CD4-positive, alpha-beta memory T cell (primary cell): Measurements from ENCODE around the gene JADE2. TPM values are rescaled to one million over a fixed set of nuclear protein-coding genes. Genes with fewer than 3 reads are reported as not detected.

Experiments
- CTCF ChIA-PET: fragments of 350-600 bp; sonication (Branson Sonifier 250); formaldehyde crosslinking; loops from one replicate; lab custom pipeline; 2021; ENCODE audit warnings: inconsistent platforms; ENCODE audit not compliant: partially characterized antibody; lab: Charles Lee
- POLR2A ChIA-PET: fragments of 350-600 bp; sonication (Branson Sonifier 250); formaldehyde crosslinking; loops from one replicate; lab custom pipeline; 2021; ENCODE audit not compliant: partially characterized antibody; lab: Charles Lee
- DNase-seq, 5 donors: peaks; one replicate each; pipeline versions ENCODE4 v3.0.0 to v3.0.0-alpha.2; 2020 to 2022; ENCODE audit warnings: mixed read lengths in 1 of 5
- H3K27ac ChIP-seq: one replicate; pipeline ENCODE4 v1.7.0; 2013; ENCODE audit warnings: low read depth, low read length
- H3K27me3 ChIP-seq: 2 replicates; pipeline ENCODE4 v1.7.0; 2013; ENCODE audit warnings: mild to moderate bottlenecking, low read length, moderate library complexity; ENCODE audit not compliant: insufficient read depth
- H3K36me3 ChIP-seq: 2 replicates; pipeline ENCODE4 v1.7.0; 2013; ENCODE audit warnings: mild to moderate bottlenecking, low read length, moderate library complexity; ENCODE audit not compliant: insufficient read depth
- H3K4me1 ChIP-seq: 2 replicates; pipeline ENCODE4 v1.7.0; 2013; ENCODE audit warnings: mild to moderate bottlenecking, low read length, moderate library complexity; ENCODE audit not compliant: insufficient read depth
- H3K4me3 ChIP-seq, 2 donors: one replicate each; pipeline ENCODE4 v1.7.0; 2013; ENCODE audit warnings: low read length in 2 of 2, mild to moderate bottlenecking in 1 of 2
- H3K9me3 ChIP-seq, 2 donors: one replicate each; pipeline ENCODE4 v1.7.0; 2013; ENCODE audit warnings: low read length in 2 of 2, control low read depth in 1 of 2; ENCODE audit not compliant: control insufficient read depth in 1 of 2
- H3K27ac Mint-ChIP-seq, 7 donors: one replicate each; pipeline ENCODE4 v1.8.0; 2020 to 2021; ENCODE audit warnings: mixed read lengths in 7 of 7, mild to moderate bottlenecking in 6 of 7, inconsistent platforms in 3 of 7, moderate library complexity in 3 of 7
- H3K27me3 Mint-ChIP-seq, 2 donors: one replicate each; pipeline ENCODE4 v1.8.0; 2020 to 2021; ENCODE audit warnings: mixed read lengths in 2 of 2
- H3K36me3 Mint-ChIP-seq, 2 donors: one replicate each; pipeline ENCODE4 v1.8.0; 2020 to 2021; ENCODE audit warnings: mixed read lengths in 2 of 2, inconsistent platforms in 1 of 2, mild to moderate bottlenecking in 1 of 2
- H3K4me1 Mint-ChIP-seq, 4 donors: one replicate each; pipeline ENCODE4 v1.8.0; 2020 to 2021; ENCODE audit warnings: mixed read lengths in 4 of 4, mild to moderate bottlenecking in 1 of 4
- H3K4me3 Mint-ChIP-seq, 8 donors: one replicate each; pipeline ENCODE4 v1.8.0; 2020 to 2021; ENCODE audit warnings: mixed read lengths in 8 of 8, mild to moderate bottlenecking in 7 of 8, moderate library complexity in 6 of 8, inconsistent platforms in 3 of 8
- H3K9me3 Mint-ChIP-seq, 8 donors: one replicate each; pipeline ENCODE4 v1.8.0; 2020 to 2021; ENCODE audit warnings: mixed read lengths in 8 of 8, mild to moderate bottlenecking in 5 of 8, inconsistent platforms in 3 of 8, moderate library complexity in 1 of 8
- intact Hi-C: fragments of 100-400 bp; cut with micrococcal nuclease; formaldehyde crosslinking; loops from one replicate; pipeline ENCODE4 v1.15.1; 2023
- polyA plus RNA-seq, 2 donors: library from polyadenylated mRNA; unstranded; fragments of 300-500 nt; fragmentation: Illumina TruSeq; gene quantifications; one replicate each; pipeline ENCODE4 v1.2.3, GENCODE V29; 2021
- total RNA-seq, 2 experiments: library from RNA; stranded (reverse); gene quantifications; one replicate each; pipeline ENCODE4 v1.2.3, GENCODE V29; 2021

Gene JADE2
- total and polyA plus RNA-seq, 4 experiments from 2014 or later, result 9.1 to 276 (median 154) TPM

- Histone ChIP-seq H3K27me3 (no peaks in the 10 kb centered on the region), H3K4me1 (no peaks in the 10 kb centered on the region), H3K4me3 (no peak overlapping the region), H3K36me3 (peaks cover 89% of the 10 kb centered on the region), H3K27ac (no peak overlapping the region), H3K9me3 (no peaks in the 10 kb centered on the region)
- no peak for DNase-seq
- Mint-ChIP-seq H3K27me3 (no peaks in the 10 kb centered on the region), H3K4me1 (peaks cover 12 to 39% (median 23%) of the 10 kb centered on the region in 4 donors), H3K9me3 (peaks cover 0 to 4% (median 0%) of the 10 kb centered on the region in 8 donors), H3K4me3 (no peak overlapping the region), H3K36me3 (peaks cover 53 to 89% of the 10 kb centered on the region in 2 donors), H3K27ac (peak overlapping the region in 2 of 7 donors; percentile 38 to 68)
- ChIA-PET CTCF (interaction anchor here (0.8 to 1.9 kb wide), 6 partner anchors 9 to 271 kb away, joined by 3 to 5 read pairs (median 4); partner anchors contain the start of gene CDKN2AIPNL), POLR2A (interaction anchor here (0.5 to 1.1 kb wide), 3 partner anchors 44 to 223 kb away, joined by 3 read pairs; no protein-coding TSS in a partner anchor)
- intact Hi-C loops, result no loop called here
These were observed 49.1 kb downstream of the JADE2 start for GRCh38 chr5:134574521-134574920.

GRCh38 chr5:134575316-134575715 lies 49.8 kb downstream of the JADE2 start:
- Mint-ChIP-seq H3K4me1 (peaks cover 7 to 33% (median 17%) of the 10 kb centered on the region in 4 donors), H3K4me3 (no peak overlapping the region), H3K27ac (peak overlapping the region in 5 of 7 donors; percentile 37 to 85 (median 51)), H3K36me3 (peaks cover 46 to 86% of the 10 kb centered on the region in 2 donors), H3K27me3 (no peaks in the 10 kb centered on the region), H3K9me3 (peaks cover 0 to 1% (median 0%) of the 10 kb centered on the region in 8 donors)
- no peaks in the 10 kb centered on the region for H3K4me1 ChIP-seq
- CTCF ChIA-PET, result interaction anchor here (0.9 to 1.9 kb wide), 5 partner anchors 9 to 164 kb away, joined by 3 to 5 read pairs (median 4); partner anchors contain the start of gene CDKN2AIPNL
- intact Hi-C loops, result loop anchor here (5.0 kb wide), 1 partner anchor 203 kb away; the partner anchor contains the start of gene UBE2B
- no peaks in the 10 kb centered on the region for H3K27me3 ChIP-seq
- no peaks in the 10 kb centered on the region for H3K9me3 ChIP-seq
- POLR2A ChIA-PET, result interaction anchor here (1.1 to 2.0 kb wide), 2 partner anchors 19 to 48 kb away, joined by 3 to 6 read pairs; no protein-coding TSS in a partner anchor
- no peak overlapping the region for H3K27ac ChIP-seq
- no peak overlapping the region for H3K4me3 ChIP-seq
- H3K36me3 ChIP-seq, result peaks cover 84% of the 10 kb centered on the region
- DNase-seq, result no peak

GRCh38 chr5:134576386-134577021 lies 51.0 kb downstream of the JADE2 start:
- Histone ChIP-seq H3K27me3 (no peaks in the 10 kb centered on the region), H3K27ac (no peak overlapping the region), H3K4me3 (no peak overlapping the region), H3K36me3 (peaks cover 75% of the 10 kb centered on the region), H3K9me3 (no peaks in the 10 kb centered on the region), H3K4me1 (no peaks in the 10 kb centered on the region)
- Mint-ChIP-seq H3K4me3 (no peak overlapping the region), H3K4me1 (peaks cover 7 to 24% (median 13%) of the 10 kb centered on the region in 4 donors), H3K9me3 (peaks cover 0 to 1% (median 0%) of the 10 kb centered on the region in 8 donors), H3K27ac (peak overlapping the region in 4 of 7 donors; percentile 18 to 85 (median 56)), H3K27me3 (no peaks in the 10 kb centered on the region), H3K36me3 (peaks cover 37 to 87% of the 10 kb centered on the region in 2 donors)
- CTCF ChIA-PET, result interaction anchor here (0.9 to 2.8 kb wide), 7 partner anchors 10 to 272 kb away, joined by 3 to 15 read pairs (median 4); partner anchors contain the start of gene CDKN2AIPNL
- intact Hi-C loops, result loop anchor here (1.0 to 5.0 kb wide), 3 partner anchors 49 to 204 kb away; partner anchors contain the start of genes CDKN2AIPNL and UBE2B
- POLR2A ChIA-PET, result interaction anchor here (1.1 to 2.8 kb wide), 3 partner anchors 21 to 205 kb away, joined by 3 to 7 read pairs (median 6); partner anchors contain the start of gene UBE2B
- DNase-seq, result no peak

- peaks cover 3 to 17% (median 14%) of the 10 kb centered on the region in 4 donors for H3K4me1 Mint-ChIP-seq
- ChIA-PET POLR2A (interaction anchor here (0.7 to 2.8 kb wide), 8 partner anchors 20 to 400 kb away, joined by 3 to 13 read pairs (median 5); partner anchors contain the start of genes CDKN2AIPNL, JADE2 and UBE2B), CTCF (interaction anchor here (0.9 to 2.8 kb wide), 20 partner anchors 9 to 273 kb away, joined by 3 to 15 read pairs (median 4); partner anchors contain the start of genes CDKL3, CDKN2AIPNL and UBE2B)
- peaks cover 31 to 85% of the 10 kb centered on the region in 2 donors for H3K36me3 Mint-ChIP-seq
- Histone ChIP-seq H3K36me3 (peaks cover 68% of the 10 kb centered on the region), H3K4me1 (no peaks in the 10 kb centered on the region), H3K27me3 (no peaks in the 10 kb centered on the region), H3K9me3 (no peaks in the 10 kb centered on the region), H3K27ac (no peak overlapping the region), H3K4me3 (no peak overlapping the region)
- peak overlapping the region in 5 of 7 donors; percentile 61 to 85 (median 78) for H3K27ac Mint-ChIP-seq
- peaks cover 0 to 1% (median 0%) of the 10 kb centered on the region in 8 donors for H3K9me3 Mint-ChIP-seq
- no peak for DNase-seq
- intact Hi-C loops, result loop anchor here (1.0 to 5.0 kb wide), 3 partner anchors 50 to 205 kb away; partner anchors contain the start of genes CDKN2AIPNL and UBE2B
- no peaks in the 10 kb centered on the region for H3K27me3 Mint-ChIP-seq
- no peak overlapping the region for H3K4me3 Mint-ChIP-seq
These were observed 51.7 kb downstream of the JADE2 start for GRCh38 chr5:134577022-134577795.

GRCh38 chr5:134577796-134578577 lies 52.5 kb downstream of the JADE2 start:
- Mint-ChIP-seq H3K4me3 (no peak overlapping the region), H3K4me1 (peaks cover 3 to 17% (median 14%) of the 10 kb centered on the region in 4 donors), H3K9me3 (peaks cover 0 to 1% (median 0%) of the 10 kb centered on the region in 8 donors), H3K27ac (peak overlapping the region; percentile 28 to 86 (median 78)), H3K27me3 (no peaks in the 10 kb centered on the region), H3K36me3 (peaks cover 26 to 77% of the 10 kb centered on the region in 2 donors)
- POLR2A ChIA-PET, result interaction anchor here (0.5 to 2.8 kb wide), 8 partner anchors 21 to 401 kb away, joined by 3 to 13 read pairs (median 4); partner anchors contain the start of genes CDKN2AIPNL, JADE2 and UBE2B
- CTCF ChIA-PET, result interaction anchor here (0.5 to 2.8 kb wide), 34 partner anchors 8 to 392 kb away, joined by 3 to 15 read pairs (median 4); partner anchors contain the start of genes CDKL3, CDKN2AIPNL, PPP2CA and UBE2B
- H3K27me3 ChIP-seq, result no peaks in the 10 kb centered on the region
- no peaks in the 10 kb centered on the region for H3K9me3 ChIP-seq
- H3K36me3 ChIP-seq, result peaks cover 60% of the 10 kb centered on the region
- DNase-seq, result peak; percentile 65 to 70 (median 69)
- no peak overlapping the region for H3K4me3 ChIP-seq
- no peaks in the 10 kb centered on the region for H3K4me1 ChIP-seq
- intact Hi-C loops, result loop anchor here (1.0 to 5.0 kb wide), 3 partner anchors 51 to 206 kb away; partner anchors contain the start of genes CDKN2AIPNL and UBE2B
- H3K27ac ChIP-seq, result no peak overlapping the region
